Ishikawa (cell line): ENCODE data around the gene UGT1A8.

ENCODE experiments used
- CEBPB ChIP-seq: IDR thresholded peaks from 2 replicates; pipeline ENCODE4 v1.6.1; 2012
- CREB1 ChIP-seq: IDR thresholded peaks from 2 replicates; pipeline ENCODE4 v1.6.1; 2012; ENCODE audit warnings: low read depth
- EGR1 ChIP-seq: IDR thresholded peaks from 2 replicates; pipeline ENCODE4 v1.6.1; 2012
- EP300 ChIP-seq: IDR thresholded peaks from 2 replicates; pipeline ENCODE4 v1.6.1; 2012; ENCODE audit warnings: borderline replicate concordance
- FOXM1 ChIP-seq: IDR thresholded peaks from 2 replicates; pipeline ENCODE4 v1.6.1; 2012; ENCODE audit warnings: low read depth, borderline replicate concordance
- MAX ChIP-seq: IDR thresholded peaks from 2 replicates; pipeline ENCODE4 v1.6.1; 2012
- NFIC ChIP-seq: IDR thresholded peaks from 2 replicates; pipeline ENCODE4 v1.6.1; 2012
- RAD21 ChIP-seq: IDR thresholded peaks from 2 replicates; pipeline ENCODE4 v1.6.1; 2012; ENCODE audit warnings: low read depth
- REST ChIP-seq: IDR thresholded peaks from 2 replicates; pipeline ENCODE4 v1.6.1; 2012; ENCODE audit warnings: low read depth, mild to moderate bottlenecking
- TAF1 ChIP-seq: IDR thresholded peaks from 2 replicates; pipeline ENCODE4 v1.6.1; 2012; ENCODE audit warnings: low read depth, mild to moderate bottlenecking
- TCF12 ChIP-seq: IDR thresholded peaks from 2 replicates; pipeline ENCODE4 v1.6.1; 2012; ENCODE audit warnings: low read depth
- TEAD4 ChIP-seq: IDR thresholded peaks from 2 replicates; pipeline ENCODE4 v1.6.1; 2012
- USF1 ChIP-seq: IDR thresholded peaks from 2 replicates; pipeline ENCODE4 v1.6.1; 2012
- YY1 ChIP-seq: IDR thresholded peaks from 2 replicates; pipeline ENCODE4 v1.6.1; 2012; ENCODE audit warnings: low read depth
- ZBTB7A ChIP-seq: IDR thresholded peaks from 2 replicates; pipeline ENCODE4 v1.6.1; 2012; ENCODE audit warnings: low read depth

The UGT1A8 gene

GRCh38 chr2:233718552-233718951 is 101.1 kb downstream of the UGT1A8 start, which contains the start of gene UGT1A4:
TSS of gene UGT1A4 (plus strand) at chr2:233718736. CDS start at chr2:233718821, 85 bp downstream.
- TF ChIP-seq EP300 = no peak
- TF ChIP-seq YY1 = no peak
- no peak for TF ChIP-seq FOXM1
- TF ChIP-seq RAD21 = no peak
- TF ChIP-seq TAF1 = no peak
- TF ChIP-seq CREB1 = no peak
- TF ChIP-seq CEBPB = no peak
- no peak for TF ChIP-seq ZBTB7A
- TF ChIP-seq NFIC = no peak
- TF ChIP-seq EGR1 = no peak
- no peak for TF ChIP-seq TEAD4
- no peak for TF ChIP-seq REST
- no peak for TF ChIP-seq USF1
- TF ChIP-seq TCF12 = no peak
- TF ChIP-seq MAX = no peak

GRCh38 chr2:233728723-233729301 is 111.4 kb downstream of the UGT1A8 start, which contains the start of gene UGT1A3:
TSS of gene UGT1A3 (plus strand) at chr2:233729042. CDS start at chr2:233729127, 85 bp downstream.
- TF ChIP-seq TAF1 (no peak), NFIC (no peak), REST (no peak), USF1 (no peak), ZBTB7A (no peak), TEAD4 (no peak), EP300 (no peak), RAD21 (no peak), MAX (no peak), FOXM1 (no peak), TCF12 (no peak), CEBPB (no peak), EGR1 (no peak), YY1 (no peak), CREB1 (no peak)

- TF ChIP-seq EP300 (no peak), CEBPB (no peak), MAX (no peak), CREB1 (no peak), YY1 (no peak), REST (no peak), RAD21 (no peak), FOXM1 (no peak), EGR1 (no peak), USF1 (no peak), TEAD4 (no peak), TAF1 (no peak), NFIC (no peak), ZBTB7A (no peak), TCF12 (no peak)
Observed at GRCh38 chr2:233740870-233741269, 123.4 kb downstream of the UGT1A8 start.
